HG03575 (cell line): Measurements from ENCODE around the gene OAS2.

ENCODE experiments used
- ATAC-seq: cut with Tn5 transposase; IDR thresholded peaks from one replicate; pipeline ENCODE4 v1.9.1; 2021; ENCODE audit not compliant: unreplicated experiment, insufficient number of reproducible peaks, low FRiP score; ENCODE audit errors: extremely low read depth

The OAS2 gene

GRCh38 chr12:112978163-112979040, at the start of gene OAS2:
OAS2 (plus strand) TSS chr12:112978519; CDS start chr12:112978609, 90 bp downstream.
- peak; percentile 70 for ATAC-seq

- no peak for ATAC-seq
Measured at GRCh38 chr12:112928978-112929377, 49.3 kb upstream of the OAS2 start.

- no peak for ATAC-seq
Measured at GRCh38 chr12:112929715-112930114, 48.6 kb upstream of the OAS2 start.

GRCh38 chr12:112930350-112930749, 48.0 kb upstream of the OAS2 start:
- ATAC-seq, result no peak

- ATAC-seq, result no peak
Measured at GRCh38 chr12:112932485-112933128, 45.7 kb upstream of the OAS2 start.

GRCh38 chr12:112933129-112933505, 45.2 kb upstream of the OAS2 start:
- ATAC-seq, result no peak

- no peak for ATAC-seq
Measured at GRCh38 chr12:112936264-112936663, 42.1 kb upstream of the OAS2 start.

- ATAC-seq, result no peak
Measured at GRCh38 chr12:112936927-112937326, 41.4 kb upstream of the OAS2 start.

GRCh38 chr12:112937741-112938719, 40.3 kb upstream of the OAS2 start, which contains the start of gene OAS3:
OAS3 (plus strand) TSS chr12:112938474; CDS start chr12:112938531, 57 bp downstream.
- no peak for ATAC-seq

- no peak for ATAC-seq
Measured at GRCh38 chr12:112938751-112939150, 39.6 kb upstream of the OAS2 start.

GRCh38 chr12:112939761-112940381, 38.4 kb upstream of the OAS2 start:
- no peak for ATAC-seq

- ATAC-seq, result no peak
Measured at GRCh38 chr12:112941528-112942335, 36.6 kb upstream of the OAS2 start.

- no peak for ATAC-seq
Measured at GRCh38 chr12:112942572-112942971, 35.7 kb upstream of the OAS2 start.

- ATAC-seq, result no peak
Measured at GRCh38 chr12:112944024-112944690, 34.2 kb upstream of the OAS2 start.

- ATAC-seq, result no peak
Measured at GRCh38 chr12:112945515-112945914, 32.8 kb upstream of the OAS2 start.

- ATAC-seq, result no peak
Measured at GRCh38 chr12:112946236-112947000, 31.9 kb upstream of the OAS2 start.

GRCh38 chr12:112947314-112947713, 31.0 kb upstream of the OAS2 start:
- ATAC-seq, result no peak
